T-helper 2 cell treated with Interferon-gamma antibody and Interleukin-4, amounts not matched to agents 5 μg/mL and 100 μg/mL, for 36 hours (primary cell): ENCODE data around the gene SERPINI2.

Experiments
- DNase-seq: peaks from one replicate; pipeline ENCODE4 v3.0.0; 2021; ENCODE audit warnings: low spot score
- H3K27ac Mint-ChIP-seq: one replicate; pipeline ENCODE4 v1.8.0; 2021; ENCODE audit warnings: mild to moderate bottlenecking, mixed read lengths
- H3K27me3 Mint-ChIP-seq: one replicate; pipeline ENCODE4 v1.8.0; 2021; ENCODE audit warnings: low read depth, mixed read lengths
- H3K36me3 Mint-ChIP-seq: one replicate; pipeline ENCODE4 v1.8.0; 2021; ENCODE audit warnings: low read depth, mixed read lengths
- H3K4me1 Mint-ChIP-seq: one replicate; pipeline ENCODE4 v1.8.0; 2021; ENCODE audit warnings: low read depth, mixed read lengths
- H3K4me3 Mint-ChIP-seq: one replicate; pipeline ENCODE4 v1.8.0; 2022; ENCODE audit warnings: mild to moderate bottlenecking, moderate library complexity, mixed read lengths
- H3K9me3 Mint-ChIP-seq: one replicate; pipeline ENCODE4 v1.8.0; 2021; ENCODE audit warnings: mixed read lengths

Gene SERPINI2

GRCh38 chr3:167409611-167410010 is 64.2 kb downstream of the SERPINI2 start:
- no peaks in the 10 kb centered on the region for H3K27me3 Mint-ChIP-seq
- H3K36me3 Mint-ChIP-seq = no peaks in the 10 kb centered on the region
- no peak for DNase-seq
- no peaks in the 10 kb centered on the region for H3K4me1 Mint-ChIP-seq
- H3K27ac Mint-ChIP-seq = no peak overlapping the region
- H3K4me3 Mint-ChIP-seq = no peak overlapping the region
- no peaks in the 10 kb centered on the region for H3K9me3 Mint-ChIP-seq

- Mint-ChIP-seq H3K27ac (no peak overlapping the region), H3K4me3 (no peak overlapping the region), H3K9me3 (no peaks in the 10 kb centered on the region), H3K4me1 (no peaks in the 10 kb centered on the region), H3K36me3 (no peaks in the 10 kb centered on the region), H3K27me3 (no peaks in the 10 kb centered on the region)
- no peak for DNase-seq
These were observed 66.9 kb downstream of the SERPINI2 start for GRCh38 chr3:167406876-167407492.

- Mint-ChIP-seq H3K4me1 (no peaks in the 10 kb centered on the region), H3K4me3 (no peak overlapping the region), H3K27ac (no peak overlapping the region), H3K27me3 (no peaks in the 10 kb centered on the region), H3K36me3 (no peaks in the 10 kb centered on the region), H3K9me3 (no peaks in the 10 kb centered on the region)
- no peak for DNase-seq
These were observed 76.0 kb downstream of the SERPINI2 start for GRCh38 chr3:167397826-167398225.

- DNase-seq = no peak
- no peaks in the 10 kb centered on the region for H3K27me3 Mint-ChIP-seq
- no peaks in the 10 kb centered on the region for H3K9me3 Mint-ChIP-seq
- H3K36me3 Mint-ChIP-seq = no peaks in the 10 kb centered on the region
- H3K4me1 Mint-ChIP-seq = no peaks in the 10 kb centered on the region
- H3K27ac Mint-ChIP-seq = no peak overlapping the region
- H3K4me3 Mint-ChIP-seq = no peak overlapping the region
These were observed 77.8 kb downstream of the SERPINI2 start for GRCh38 chr3:167396075-167396474.

- Mint-ChIP-seq H3K27me3 (no peaks in the 10 kb centered on the region), H3K36me3 (no peaks in the 10 kb centered on the region)
- no peak for DNase-seq
These were observed 79.8 kb downstream of the SERPINI2 start for GRCh38 chr3:167394003-167394402.

More at GRCh38 chr3:167394003-167394402, 79.8 kb downstream of the SERPINI2 start:
- Mint-ChIP-seq H3K9me3 (no peaks in the 10 kb centered on the region), H3K27ac (no peak overlapping the region), H3K4me3 (no peak overlapping the region), H3K4me1 (no peaks in the 10 kb centered on the region)
